Mucosa of stomach (tissue), 1 donor: ENCODE measurements around the gene S100A10.
A peak's percentile ranks its signal among the peaks of the same experiment; 100 is the strongest.

ENCODE experiments used
- H3K27me3 ChIP-seq: one replicate; pipeline ENCODE4 v1.7.0; 2013; ENCODE audit warnings: mild to moderate bottlenecking, low read length; ENCODE audit not compliant: control insufficient read depth, insufficient read depth
- H3K36me3 ChIP-seq: one replicate; pipeline ENCODE4 v1.7.0; 2013; ENCODE audit warnings: low read length; ENCODE audit not compliant: control insufficient read depth, insufficient read depth
- H3K4me1 ChIP-seq: one replicate; pipeline ENCODE4 v1.7.0; 2013; ENCODE audit warnings: mild to moderate bottlenecking, low read length; ENCODE audit not compliant: control insufficient read depth, insufficient read depth
- H3K4me3 ChIP-seq: one replicate; pipeline ENCODE4 v1.7.0; 2013; ENCODE audit warnings: low read length
- H3K9ac ChIP-seq: one replicate; pipeline ENCODE4 v1.7.0; 2013; ENCODE audit warnings: mild to moderate bottlenecking, low read length, moderate library complexity
- H3K9me3 ChIP-seq: one replicate; pipeline ENCODE4 v1.7.0; 2013; ENCODE audit warnings: mild to moderate bottlenecking, low read length, moderate library complexity; ENCODE audit not compliant: control insufficient read depth
- donor health status: Pancreatic carcinoma.

The S100A10 gene

GRCh38 chr1:151992303-151993083 is 1.2 kb downstream of the S100A10 start:
- Histone ChIP-seq H3K36me3 (no peaks in the 10 kb centered on the region), H3K27me3 (no peaks in the 10 kb centered on the region), H3K4me1 (peaks cover 51% of the 10 kb centered on the region), H3K4me3 (peak overlapping the region; percentile 72), H3K9ac (peak overlapping the region; percentile 77), H3K9me3 (no peaks in the 10 kb centered on the region)

- H3K9ac ChIP-seq: peak overlapping the region; percentile 77
- H3K27me3 ChIP-seq: no peaks in the 10 kb centered on the region
- no peaks in the 10 kb centered on the region for H3K36me3 ChIP-seq
- no peaks in the 10 kb centered on the region for H3K9me3 ChIP-seq
- H3K4me3 ChIP-seq: peak overlapping the region; percentile 72
- peaks cover 51% of the 10 kb centered on the region for H3K4me1 ChIP-seq
Observed at GRCh38 chr1:151991663-151992302, 1.9 kb downstream of the S100A10 start.

DNA sequence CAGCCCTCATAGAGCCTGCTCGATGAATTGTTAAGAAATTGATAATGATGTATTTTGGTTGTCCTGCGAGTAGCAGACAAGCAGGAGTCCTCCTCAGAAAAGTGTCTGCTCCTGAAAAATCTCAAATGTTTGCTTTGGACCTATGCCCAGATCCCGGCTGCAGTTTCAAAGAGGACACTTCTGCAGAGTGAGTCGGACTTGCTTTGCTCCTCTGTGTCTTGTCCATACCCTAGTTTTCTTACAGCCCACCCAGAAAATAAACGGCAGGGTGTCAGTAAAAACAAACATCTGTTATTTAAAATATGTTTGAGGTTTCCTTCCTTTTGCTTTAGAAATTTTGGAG is 2.8 kb downstream of the S100A10 start:
- Histone ChIP-seq H3K4me3 (no peak overlapping the region), H3K4me1 (peaks cover 51% of the 10 kb centered on the region)

GRCh38 chr1:151990058-151990855 is 3.4 kb downstream of the S100A10 start:
- H3K27me3 ChIP-seq: no peaks in the 10 kb centered on the region
- H3K9me3 ChIP-seq: no peaks in the 10 kb centered on the region
- peaks cover 51% of the 10 kb centered on the region for H3K4me1 ChIP-seq
- no peak overlapping the region for H3K4me3 ChIP-seq
- H3K36me3 ChIP-seq: no peaks in the 10 kb centered on the region
- H3K9ac ChIP-seq: no peak overlapping the region

More for the DNA sequence above, 2.8 kb downstream of the S100A10 start:
- no peaks in the 10 kb centered on the region for H3K36me3 ChIP-seq
- H3K9me3 ChIP-seq: no peaks in the 10 kb centered on the region
- H3K9ac ChIP-seq: no peak overlapping the region
- no peaks in the 10 kb centered on the region for H3K27me3 ChIP-seq

- Histone ChIP-seq H3K4me1 (peaks cover 55% of the 10 kb centered on the region), H3K27me3 (no peaks in the 10 kb centered on the region), H3K36me3 (no peaks in the 10 kb centered on the region), H3K9me3 (no peaks in the 10 kb centered on the region), H3K9ac (no peak overlapping the region), H3K4me3 (no peak overlapping the region)
Observed at GRCh38 chr1:151989211-151989862, 4.3 kb downstream of the S100A10 start.

GRCh38 chr1:151988405-151988923 is 5.2 kb downstream of the S100A10 start:
- no peaks in the 10 kb centered on the region for H3K9me3 ChIP-seq
- peaks cover 55% of the 10 kb centered on the region for H3K4me1 ChIP-seq
- H3K4me3 ChIP-seq: no peak overlapping the region
- H3K9ac ChIP-seq: no peak overlapping the region
- H3K36me3 ChIP-seq: no peaks in the 10 kb centered on the region
- H3K27me3 ChIP-seq: no peaks in the 10 kb centered on the region

- Histone ChIP-seq H3K4me1 (peaks cover 43% of the 10 kb centered on the region), H3K4me3 (no peak overlapping the region), H3K36me3 (no peaks in the 10 kb centered on the region), H3K27me3 (no peaks in the 10 kb centered on the region), H3K9me3 (no peaks in the 10 kb centered on the region), H3K9ac (no peak overlapping the region)
Observed at GRCh38 chr1:151986501-151987190, 7.0 kb downstream of the S100A10 start.

GRCh38 chr1:151985768-151986167 is 7.9 kb downstream of the S100A10 start:
- no peaks in the 10 kb centered on the region for H3K27me3 ChIP-seq
- no peak overlapping the region for H3K9ac ChIP-seq
- peaks cover 41% of the 10 kb centered on the region for H3K4me1 ChIP-seq
- no peaks in the 10 kb centered on the region for H3K9me3 ChIP-seq
- no peaks in the 10 kb centered on the region for H3K36me3 ChIP-seq
- H3K4me3 ChIP-seq: no peak overlapping the region

DNA sequence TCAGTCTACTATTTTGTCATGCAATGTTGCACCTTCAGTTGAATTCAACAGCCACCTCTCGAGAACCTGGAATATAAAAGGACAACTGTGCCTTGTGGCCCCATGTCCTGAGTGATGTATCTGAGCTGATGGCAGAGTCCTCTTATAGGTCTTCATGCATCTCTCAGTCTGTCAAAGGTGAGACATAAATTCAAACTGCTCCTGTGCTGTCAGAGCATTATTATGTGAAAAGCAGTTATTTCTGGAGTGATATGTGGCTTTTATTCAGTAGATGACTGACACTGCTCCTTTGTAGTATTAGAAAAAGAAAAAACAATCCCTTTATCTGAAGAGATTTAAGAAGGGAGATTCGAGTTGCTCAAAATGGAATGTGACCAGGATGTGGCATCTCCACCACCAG is 8.4 kb downstream of the S100A10 start:
- Histone ChIP-seq H3K9me3 (no peaks in the 10 kb centered on the region), H3K27me3 (no peaks in the 10 kb centered on the region), H3K9ac (no peak overlapping the region), H3K36me3 (no peaks in the 10 kb centered on the region), H3K4me1 (peaks cover 36% of the 10 kb centered on the region), H3K4me3 (no peak overlapping the region)

GRCh38 chr1:151984313-151984956 is 9.2 kb downstream of the S100A10 start:
- peaks cover 28% of the 10 kb centered on the region for H3K4me1 ChIP-seq
- H3K9ac ChIP-seq: no peak overlapping the region
- H3K4me3 ChIP-seq: no peak overlapping the region
- no peaks in the 10 kb centered on the region for H3K9me3 ChIP-seq
- no peaks in the 10 kb centered on the region for H3K27me3 ChIP-seq
- no peaks in the 10 kb centered on the region for H3K36me3 ChIP-seq
